ENCODE data around the gene IGFBP6. TPM values are rescaled to one million over a fixed set of nuclear protein-coding genes. Genes with fewer than 3 reads are reported as not detected.

The IGFBP6 gene
- polyA plus RNA-seq, 1 donor from 2014 or later = not detected

- no peak for TF ChIP-seq RAD21 (conservative IDR thresholded peaks at IDR 0.05)
Observed at GRCh38 chr12:53120685-53121525, 23.4 kb downstream of the IGFBP6 start (continued).

- Histone ChIP-seq H3K9me3 (ENCODE audit: low read length) (no peaks in the 10 kb centered on the region), H3K36me3 (ENCODE audit: insufficient read depth, low read length) (no peaks in the 10 kb centered on the region), H3K4me2 (ENCODE audit: low read length) (no peak overlapping the region), H3K9me2 (ENCODE audit: insufficient read depth, low read length) (no peaks in the 10 kb centered on the region), H2AFZ (ENCODE audit: low read depth, low read length) (no peak overlapping the region), H3K27ac (ENCODE audit: low read length) (no peak overlapping the region), H3K9ac (ENCODE audit: low read length) (no peak overlapping the region), H3K79me2 (replicated peaks; ENCODE audit: insufficient read depth, low read length) (no peaks in the 10 kb centered on the region), H3K4me3 (ENCODE audit: low read length) (no peak overlapping the region), H3F3A (ENCODE audit: insufficient read depth, low read length, poor library complexity, severe bottlenecking) (no peaks in the 10 kb centered on the region), H4K20me1 (ENCODE audit: insufficient read depth) (no peaks in the 10 kb centered on the region), H3K27me3 (ENCODE audit: insufficient read depth, low read depth, low read length) (no peaks in the 10 kb centered on the region)
- TF ChIP-seq MXI1 (conservative IDR thresholded peaks at IDR 0.05; ENCODE audit: poor library complexity, severe bottlenecking) = no peak
- no peak for TF ChIP-seq EZH2 (IDR thresholded peaks at IDR 0.05; ENCODE audit: borderline replicate concordance, insufficient read depth, low read length, poor library complexity, severe bottlenecking)
- no peak for TF ChIP-seq CTCF (IDR thresholded peaks at IDR 0.05; ENCODE audit: poor library complexity, severe bottlenecking)
- TF ChIP-seq TAF1 (IDR thresholded peaks at IDR 0.05; ENCODE audit: low read depth) = no peak
- no peak for TF ChIP-seq REST (IDR thresholded peaks at IDR 0.05; ENCODE audit: borderline replicate concordance)
- TF ChIP-seq POLR2AphosphoS5 (IDR thresholded peaks at IDR 0.05) = no peak
- no peak for TF ChIP-seq SMC3 (conservative IDR thresholded peaks at IDR 0.05; ENCODE audit: poor library complexity)
- TF ChIP-seq RAD21 (conservative IDR thresholded peaks at IDR 0.05) = no peak
- TF ChIP-seq EP300 (conservative IDR thresholded peaks at IDR 0.05; ENCODE audit: poor library complexity, severe bottlenecking) = no peak
Observed at GRCh38 chr12:53122961-53123468, 25.5 kb downstream of the IGFBP6 start.

All from neural cell (in vitro differentiated cells).